PC-9 (cell line): ENCODE data around the gene MGAT2. TPM values are rescaled to one million over a fixed set of nuclear protein-coding genes. Genes with fewer than 3 reads are reported as not detected.

Source experiments
- BruUV-seq: library from RNA; stranded (reverse); fragments of 400-500 nt; replicated peaks from 2 replicates; lab custom pipeline; 2021; lab: Mats Ljungman, UMichigan
- CTCF ChIA-PET: fragments of 300-600 bp; sonication (Branson Sonifier 250); formaldehyde crosslinking; loops from one replicate; lab custom pipeline; 2022; ENCODE audit warnings: antibody characterized with exemption; lab: Charles Lee
- POLR2A ChIA-PET: fragments of 300-600 bp; sonication (Branson Sonifier 250); formaldehyde crosslinking; loops from one replicate; lab custom pipeline; 2022; ENCODE audit warnings: antibody characterized with exemption; ENCODE audit not compliant: unreplicated experiment; lab: Charles Lee
- DNase-seq, 2 experiments: peaks; one replicate each; pipeline versions ENCODE4 v3.0.0 to v3.0.0-alpha.2; 2015 to 2022; ENCODE audit warnings: mixed read lengths in 1 of 2
- H2AFZ ChIP-seq: fragments of 200-600 bp; sonication (generic); 2 replicates; pipeline ENCODE4 v1.8.1; 2017; ENCODE audit warnings: antibody characterized with exemption
- H3F3A ChIP-seq: fragments of 200-600 bp; sonication (generic); 2 replicates; pipeline ENCODE4 v1.8.1; 2017; ENCODE audit warnings: antibody characterized with exemption, mild to moderate bottlenecking, low read depth; ENCODE audit not compliant: insufficient read depth
- H3K27ac ChIP-seq: fragments of 200-600 bp; sonication (generic); 2 replicates; pipeline ENCODE4 v1.6.1; 2016; ENCODE audit warnings: mixed run types
- H3K27me3 ChIP-seq: fragments of 200-600 bp; sonication (generic); 2 replicates; pipeline ENCODE4 v1.6.1; 2016; ENCODE audit warnings: low read depth, mixed run types; ENCODE audit not compliant: insufficient read depth
- H3K36me3 ChIP-seq: fragments of 200-600 bp; sonication (generic); 2 replicates; pipeline ENCODE4 v1.6.1; 2016; ENCODE audit warnings: low read depth, mixed run types
- H3K4me1 ChIP-seq: fragments of 200-600 bp; sonication (generic); replicated peaks from 2 replicates; pipeline ENCODE4 v1.6.1; 2016; ENCODE audit warnings: mixed run types; ENCODE audit not compliant: insufficient read depth
- H3K4me2 ChIP-seq: fragments of 200-600 bp; sonication (generic); 2 replicates; pipeline ENCODE4 v1.6.1; 2017; ENCODE audit warnings: mixed run types
- H3K4me3 ChIP-seq: fragments of 200-600 bp; sonication (generic); 2 replicates; pipeline ENCODE4 v1.6.1; 2016; ENCODE audit warnings: mixed run types
- H3K79me2 ChIP-seq: fragments of 200-600 bp; sonication (generic); 2 replicates; pipeline ENCODE4 v1.6.1; 2017; ENCODE audit warnings: low read depth, mixed run types
- H3K9me2 ChIP-seq: fragments of 200-600 bp; sonication (generic); 2 replicates; pipeline ENCODE4 v1.8.1; 2017; ENCODE audit warnings: mild to moderate bottlenecking; ENCODE audit not compliant: insufficient read depth
- H3K9me3 ChIP-seq: fragments of 200-600 bp; sonication (generic); 2 replicates; pipeline ENCODE4 v1.8.1; 2016; ENCODE audit warnings: low read depth; ENCODE audit not compliant: insufficient read depth
- H4K20me1 ChIP-seq: fragments of 200-600 bp; sonication (generic); 2 replicates; pipeline ENCODE4 v1.8.1; 2017; ENCODE audit not compliant: insufficient read depth
- EZH2 ChIP-seq: fragments of 200-600 bp; sonication (generic); IDR thresholded peaks from 2 replicates; pipeline ENCODE4 v1.8.0; 2017; ENCODE audit warnings: antibody characterized with exemption, low read depth
- intact Hi-C: fragments of 100-400 bp; cut with micrococcal nuclease; formaldehyde crosslinking; loops from one replicate; pipeline ENCODE4 v1.10.0; 2022; ENCODE audit not compliant: unreplicated experiment
- total RNA-seq: library from RNA; stranded (reverse); gene quantifications from 2 replicates; pipeline ENCODE4 v1.2.3, GENCODE V29; 2021
- TF ChIP-seq, protein P1 (sequence below): fragments of 200-600 bp; sonication (generic); conservative IDR thresholded peaks from 2 replicates; pipeline ENCODE4 v1.6.1; 2017; ENCODE audit warnings: mixed run types, antibody characterized with exemption, mild to moderate bottlenecking, moderate library complexity

The MGAT2 gene
- total RNA-seq, 1 experiment from 2014 or later, result 22.0 TPM

DNA sequence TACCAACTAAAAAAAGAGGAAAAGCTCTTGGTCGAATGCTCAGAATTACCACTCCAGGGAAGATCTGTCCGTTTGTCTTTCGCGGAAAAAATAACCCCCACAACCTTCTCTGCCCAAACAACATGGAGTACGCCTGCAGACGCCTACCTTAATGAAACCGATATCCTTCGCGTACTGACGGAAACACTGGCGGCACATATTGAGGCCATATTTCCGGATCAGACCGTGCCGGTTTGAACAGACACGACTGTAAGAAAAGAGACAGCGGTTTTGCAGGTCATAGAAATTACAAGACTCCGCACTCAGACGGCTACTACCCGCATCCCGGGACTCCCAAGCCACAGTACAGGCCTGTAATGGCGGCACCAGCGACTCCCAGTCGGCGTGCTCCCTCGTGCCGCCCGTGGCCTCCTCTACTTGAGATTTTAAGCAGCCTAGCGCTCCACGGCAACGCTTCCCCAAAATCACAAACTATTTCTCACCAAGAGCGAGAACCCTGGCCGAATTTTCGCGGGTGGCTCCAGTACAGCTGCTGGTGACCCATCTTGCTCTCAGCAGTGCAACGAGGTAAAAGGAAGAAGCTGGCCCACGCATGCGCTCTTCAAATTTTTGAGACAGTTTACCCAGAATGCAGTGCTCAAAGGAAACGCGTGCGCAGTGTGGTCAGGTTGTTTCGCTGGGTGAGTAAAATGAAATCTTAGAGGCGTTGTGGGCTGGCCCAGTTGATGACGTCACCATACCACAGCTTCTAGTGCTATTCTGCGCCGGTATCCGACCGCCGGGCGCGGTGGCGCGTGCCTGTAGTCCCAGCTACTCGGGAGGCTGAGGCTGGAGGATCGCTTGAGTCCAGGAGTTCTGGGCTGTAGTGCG lies 34.6 kb upstream of the MGAT2 start, which contains the start of gene RPS29:
Gene RPS29, minus strand, starts transcription at position 578 of the 870 bp plus-strand sequence. Its CDS starts 34 bp downstream, at position 544.
- Histone ChIP-seq H3K36me3 (peaks cover 42% of the 10 kb centered on the region), H3K27ac (peak within 1 kb of the TSS; percentile 85), H3K4me2 (peak within 1 kb of the TSS; percentile 79), H3K4me3 (peak within 1 kb of the TSS; percentile 97), H2AFZ (peak within 1 kb of the TSS; percentile 69), H3K9me2 (no peaks in the 10 kb centered on the region), H4K20me1 (peaks cover 39% of the 10 kb centered on the region), H3F3A (peaks cover 60% of the 10 kb centered on the region), H3K79me2 (peaks cover 52% of the 10 kb centered on the region), H3K9me3 (no peaks in the 10 kb centered on the region), H3K4me1 (peaks cover 32% of the 10 kb centered on the region), H3K27me3 (no peaks in the 10 kb centered on the region)
- peak; percentile 95 to 97 for DNase-seq
- BruUV-seq, result no TSS peak
- POLR2A ChIA-PET, result interaction anchor here (0.5 to 0.8 kb wide), 5 partner anchors 34 to 1480 kb away, joined by 3 to 5 read pairs (median 4); partner anchors contain the start of genes MGAT2 and RPL36AL
- intact Hi-C loops, result loop anchor here (2.0 to 10.0 kb wide), 4 partner anchors 36 to 121 kb away; partner anchors contain the start of genes DNAAF2, MGAT2 and RPL36AL
- TF ChIP-seq EZH2, result no peak
- TF ChIP-seq, protein P1, sequence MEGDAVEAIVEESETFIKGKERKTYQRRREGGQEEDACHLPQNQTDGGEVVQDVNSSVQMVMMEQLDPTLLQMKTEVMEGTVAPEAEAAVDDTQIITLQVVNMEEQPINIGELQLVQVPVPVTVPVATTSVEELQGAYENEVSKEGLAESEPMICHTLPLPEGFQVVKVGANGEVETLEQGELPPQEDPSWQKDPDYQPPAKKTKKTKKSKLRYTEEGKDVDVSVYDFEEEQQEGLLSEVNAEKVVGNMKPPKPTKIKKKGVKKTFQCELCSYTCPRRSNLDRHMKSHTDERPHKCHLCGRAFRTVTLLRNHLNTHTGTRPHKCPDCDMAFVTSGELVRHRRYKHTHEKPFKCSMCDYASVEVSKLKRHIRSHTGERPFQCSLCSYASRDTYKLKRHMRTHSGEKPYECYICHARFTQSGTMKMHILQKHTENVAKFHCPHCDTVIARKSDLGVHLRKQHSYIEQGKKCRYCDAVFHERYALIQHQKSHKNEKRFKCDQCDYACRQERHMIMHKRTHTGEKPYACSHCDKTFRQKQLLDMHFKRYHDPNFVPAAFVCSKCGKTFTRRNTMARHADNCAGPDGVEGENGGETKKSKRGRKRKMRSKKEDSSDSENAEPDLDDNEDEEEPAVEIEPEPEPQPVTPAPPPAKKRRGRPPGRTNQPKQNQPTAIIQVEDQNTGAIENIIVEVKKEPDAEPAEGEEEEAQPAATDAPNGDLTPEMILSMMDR, result no peak
- CTCF ChIA-PET, result interaction anchor here (0.8 to 1.9 kb wide), 3 partner anchors 13 to 124 kb away, joined by 3 to 6 read pairs (median 6); partner anchors contain the start of genes LRR1, MGAT2 and RPL36AL

DNA sequence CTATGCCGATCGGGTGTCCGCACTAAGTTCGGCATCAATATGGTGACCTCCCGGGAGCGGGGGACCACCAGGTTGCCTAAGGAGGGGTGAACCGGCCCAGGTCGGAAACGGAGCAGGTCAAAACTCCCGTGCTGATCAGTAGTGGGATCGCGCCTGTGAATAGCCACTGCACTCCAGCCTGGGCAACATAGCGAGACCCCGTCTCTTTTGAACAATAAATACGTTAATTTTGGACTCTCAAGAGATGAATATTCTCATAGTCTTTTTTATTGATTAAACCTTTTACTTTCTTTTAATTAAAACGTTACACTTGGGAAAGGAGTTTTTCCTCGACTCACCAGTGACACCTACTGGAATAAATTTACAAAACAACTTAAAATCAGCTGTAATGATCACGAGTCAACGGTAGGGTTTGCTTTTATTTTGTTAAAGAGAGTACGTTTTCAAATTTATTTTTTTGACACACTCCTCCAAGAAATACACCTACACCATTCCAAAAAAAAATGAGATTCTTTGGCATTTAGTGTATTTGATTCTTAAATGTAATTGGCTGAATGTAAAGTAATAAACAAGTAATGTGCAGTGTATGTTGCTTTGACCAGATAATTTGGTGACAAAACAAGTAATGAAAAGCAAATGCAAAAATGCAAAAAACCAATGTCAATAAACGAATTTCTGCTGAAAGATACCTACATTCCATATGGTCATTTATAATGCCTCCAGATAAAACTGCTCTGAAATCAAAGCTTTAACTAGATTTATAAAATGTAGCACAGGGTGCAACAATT lies 33.7 kb upstream of the MGAT2 start:
- Histone ChIP-seq H3K4me3 (peak overlapping the region; percentile 49), H2AFZ (peak overlapping the region; percentile 54), H3K9me2 (no peaks in the 10 kb centered on the region), H3K27me3 (no peaks in the 10 kb centered on the region), H3K4me2 (peak overlapping the region; percentile 63), H3K4me1 (peaks cover 32% of the 10 kb centered on the region), H3F3A (peaks cover 52% of the 10 kb centered on the region), H3K27ac (peak overlapping the region; percentile 85), H3K9me3 (no peaks in the 10 kb centered on the region), H3K79me2 (peaks cover 44% of the 10 kb centered on the region), H4K20me1 (peaks cover 32% of the 10 kb centered on the region), H3K36me3 (peaks cover 36% of the 10 kb centered on the region)
- ChIA-PET CTCF (interaction anchor here (0.7 to 1.9 kb wide), 4 partner anchors 12 to 204 kb away, joined by 3 to 6 read pairs (median 4); partner anchors contain the start of genes LRR1, MGAT2 and RPL36AL), POLR2A (interaction anchor here (0.5 to 0.8 kb wide), 5 partner anchors 12 to 1481 kb away, joined by 3 to 5 read pairs (median 4); partner anchors contain the start of genes LRR1, MGAT2 and RPL36AL)
- TF ChIP-seq EZH2, result no peak
- TF ChIP-seq, protein P1, result peak; percentile 87
- no TSS peak for BruUV-seq
- peak in 1 of 2 experiments; percentile 77 for DNase-seq
- intact Hi-C loops, result loop anchor here (2.0 to 10.0 kb wide), 4 partner anchors 35 to 122 kb away; partner anchors contain the start of genes DNAAF2, MGAT2 and RPL36AL
